Measurements from ENCODE around the gene UBLCP1. TPM values are rescaled to one million over a fixed set of nuclear protein-coding genes. Genes with fewer than 3 reads are reported as not detected.
A peak's percentile ranks its signal among the peaks of the same experiment; 100 is the strongest.

The UBLCP1 gene
- total and polyA plus RNA-seq, 2 donors (not counting 1 experiment from before 2014, with no cell fraction given) = 13.9 to 30.4 TPM

DNA sequence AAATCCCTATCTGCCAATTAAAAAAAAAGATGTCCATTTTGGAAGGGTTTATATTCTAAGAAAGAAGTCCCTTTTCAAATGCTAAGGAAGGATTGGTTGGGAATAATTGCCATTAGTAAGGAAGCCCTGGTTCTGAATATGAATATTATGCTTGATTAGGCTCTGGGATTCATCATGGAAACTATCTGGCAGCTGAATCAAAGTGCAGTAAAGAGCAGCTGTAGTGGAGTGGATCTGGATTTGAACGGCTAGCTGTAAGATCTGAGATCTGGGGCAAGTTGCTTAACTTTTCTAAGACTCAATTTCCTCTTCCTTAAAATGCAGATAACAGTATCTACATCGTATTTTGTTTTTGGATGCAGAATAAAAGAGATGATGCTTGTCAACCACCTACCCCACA lies 56.7 kb downstream of the UBLCP1 start:
- no peak for DNase-seq (ENCODE audit: low read depth in 2 of 2)
- H3K36me3 ChIP-seq (ENCODE audit: control insufficient read depth, insufficient read depth, low read length) = no peaks in the 10 kb centered on the region
- H3K9ac ChIP-seq (ENCODE audit: insufficient read depth, low read length) = no peak overlapping the region
- H3K4me2 ChIP-seq (ENCODE audit: extremely low read depth, insufficient read depth, low read length) = no peak overlapping the region
- H2AFZ ChIP-seq (ENCODE audit: low read length) = no peak overlapping the region
- H3K79me2 ChIP-seq (ENCODE audit: control insufficient read depth, insufficient read depth, low read length) = no peaks in the 10 kb centered on the region
- no peaks in the 10 kb centered on the region for H4K20me1 ChIP-seq (ENCODE audit: control insufficient read depth, extremely low read depth, insufficient read depth, low read length)
- no peak overlapping the region for H3K27ac ChIP-seq (ENCODE audit: insufficient read depth, low read length)
- no peaks in the 10 kb centered on the region for H3K9me3 ChIP-seq (ENCODE audit: control insufficient read depth, insufficient read depth, low read depth, low read length)
- peaks cover 4% of the 10 kb centered on the region for H3K4me1 ChIP-seq (ENCODE audit: control insufficient read depth, extremely low read depth, insufficient read depth, low read length)
- no peaks in the 10 kb centered on the region for H3K27me3 ChIP-seq (ENCODE audit: control insufficient read depth, insufficient read depth, low read length)
- TF ChIP-seq, protein P1, sequence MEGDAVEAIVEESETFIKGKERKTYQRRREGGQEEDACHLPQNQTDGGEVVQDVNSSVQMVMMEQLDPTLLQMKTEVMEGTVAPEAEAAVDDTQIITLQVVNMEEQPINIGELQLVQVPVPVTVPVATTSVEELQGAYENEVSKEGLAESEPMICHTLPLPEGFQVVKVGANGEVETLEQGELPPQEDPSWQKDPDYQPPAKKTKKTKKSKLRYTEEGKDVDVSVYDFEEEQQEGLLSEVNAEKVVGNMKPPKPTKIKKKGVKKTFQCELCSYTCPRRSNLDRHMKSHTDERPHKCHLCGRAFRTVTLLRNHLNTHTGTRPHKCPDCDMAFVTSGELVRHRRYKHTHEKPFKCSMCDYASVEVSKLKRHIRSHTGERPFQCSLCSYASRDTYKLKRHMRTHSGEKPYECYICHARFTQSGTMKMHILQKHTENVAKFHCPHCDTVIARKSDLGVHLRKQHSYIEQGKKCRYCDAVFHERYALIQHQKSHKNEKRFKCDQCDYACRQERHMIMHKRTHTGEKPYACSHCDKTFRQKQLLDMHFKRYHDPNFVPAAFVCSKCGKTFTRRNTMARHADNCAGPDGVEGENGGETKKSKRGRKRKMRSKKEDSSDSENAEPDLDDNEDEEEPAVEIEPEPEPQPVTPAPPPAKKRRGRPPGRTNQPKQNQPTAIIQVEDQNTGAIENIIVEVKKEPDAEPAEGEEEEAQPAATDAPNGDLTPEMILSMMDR (conservative IDR thresholded peaks at IDR 0.05 in 1 of 2, IDR thresholded peaks at IDR 0.05 in 1 of 2; ENCODE audit: low read depth in 1 of 2, low read length in 2 of 2) = no peak
- no peak for TF ChIP-seq EZH2 (IDR thresholded peaks at IDR 0.05; ENCODE audit: low read length, missing control alignments)
- no peak overlapping the region for H3K4me3 ChIP-seq (replicated peaks in 1 of 4; ENCODE audit: control extremely low read depth in 1 of 4, insufficient read depth in 1 of 4, low read depth in 3 of 4, low read length in 4 of 4)

DNA sequence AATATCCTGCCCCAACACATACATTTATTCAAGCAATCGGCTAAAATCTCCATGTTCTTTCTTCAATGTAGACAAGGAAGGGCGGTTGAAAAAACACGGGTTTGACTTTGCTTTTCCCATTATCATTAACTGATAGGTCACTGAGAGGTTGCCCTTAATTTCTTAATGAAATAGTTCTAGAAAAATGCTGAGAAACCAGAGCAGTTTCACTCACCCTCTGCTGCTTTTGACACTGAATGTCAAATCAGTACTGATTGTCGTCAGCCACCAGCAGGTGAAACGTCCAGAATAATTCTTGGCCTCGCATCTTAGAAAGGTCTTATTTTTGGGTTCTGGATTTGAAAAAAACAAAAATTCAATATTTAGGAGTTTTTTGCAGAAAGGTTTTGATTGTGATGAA lies 59.1 kb downstream of the UBLCP1 start:
- no peak for DNase-seq (ENCODE audit: low read depth in 2 of 2)

DNA sequence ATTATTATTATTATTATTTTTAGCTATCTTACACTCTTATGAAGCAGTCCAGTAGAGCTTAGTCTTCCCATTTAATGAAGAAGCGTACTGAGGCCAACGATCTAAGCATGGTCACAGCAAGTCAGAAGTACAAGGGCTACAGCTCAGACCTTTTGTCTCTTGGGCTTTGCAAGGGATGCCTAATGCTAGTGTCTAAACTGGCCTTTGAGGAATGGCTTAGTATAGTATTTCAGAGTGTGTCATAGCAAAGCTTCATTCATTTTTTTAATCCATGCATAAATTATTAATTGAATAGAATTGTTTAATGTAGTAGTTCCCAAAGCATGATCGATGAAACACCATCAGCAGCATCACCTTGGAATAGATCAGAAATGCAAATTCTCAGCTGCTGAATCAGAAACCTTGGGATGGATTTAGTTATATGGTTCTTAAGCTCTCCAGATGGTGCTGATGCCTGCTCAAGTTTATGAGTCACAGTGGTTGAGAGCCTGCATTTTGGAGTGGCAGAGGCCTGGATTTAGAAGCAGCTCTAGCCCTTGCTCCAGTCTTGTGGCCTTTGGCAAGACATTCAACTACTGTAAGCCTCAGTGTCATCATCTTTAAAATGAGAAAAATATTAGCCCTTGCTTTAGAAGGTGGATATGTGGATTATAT lies 61.1 kb downstream of the UBLCP1 start:
- H3K4me3 ChIP-seq (replicated peaks in 1 of 4; ENCODE audit: control extremely low read depth in 1 of 4, insufficient read depth in 1 of 4, low read depth in 3 of 4, low read length in 4 of 4) = no peak overlapping the region
- no peak overlapping the region for H3K9ac ChIP-seq (ENCODE audit: insufficient read depth, low read length)
- H3K27ac ChIP-seq (ENCODE audit: insufficient read depth, low read length) = no peak overlapping the region
- no peak overlapping the region for H2AFZ ChIP-seq (ENCODE audit: low read length)
- no peaks in the 10 kb centered on the region for H3K36me3 ChIP-seq (ENCODE audit: control insufficient read depth, insufficient read depth, low read length)
- H4K20me1 ChIP-seq (ENCODE audit: control insufficient read depth, extremely low read depth, insufficient read depth, low read length) = no peaks in the 10 kb centered on the region
- peak; percentile 74 to 95 for DNase-seq (ENCODE audit: low read depth in 2 of 2)
- no peak overlapping the region for H3K4me2 ChIP-seq (ENCODE audit: extremely low read depth, insufficient read depth, low read length)
- H3K9me3 ChIP-seq (ENCODE audit: control insufficient read depth, insufficient read depth, low read depth, low read length) = no peaks in the 10 kb centered on the region
- no peaks in the 10 kb centered on the region for H3K79me2 ChIP-seq (ENCODE audit: control insufficient read depth, insufficient read depth, low read length)
- TF ChIP-seq, protein P1 (conservative IDR thresholded peaks at IDR 0.05 in 1 of 2, IDR thresholded peaks at IDR 0.05 in 1 of 2; ENCODE audit: low read depth in 1 of 2, low read length in 2 of 2) = no peak
- no peak for TF ChIP-seq EZH2 (IDR thresholded peaks at IDR 0.05; ENCODE audit: low read length, missing control alignments)
- peaks cover 5% of the 10 kb centered on the region for H3K4me1 ChIP-seq (ENCODE audit: control insufficient read depth, extremely low read depth, insufficient read depth, low read length)
- H3K27me3 ChIP-seq (ENCODE audit: control insufficient read depth, insufficient read depth, low read length) = no peaks in the 10 kb centered on the region

More for the DNA sequence above, 59.1 kb downstream of the UBLCP1 start:
- Histone ChIP-seq H3K9ac (ENCODE audit: insufficient read depth, low read length) (no peak overlapping the region), H3K4me2 (ENCODE audit: extremely low read depth, insufficient read depth, low read length) (no peak overlapping the region), H3K4me1 (ENCODE audit: control insufficient read depth, extremely low read depth, insufficient read depth, low read length) (peaks cover 5% of the 10 kb centered on the region), H2AFZ (ENCODE audit: low read length) (no peak overlapping the region), H3K4me3 (replicated peaks in 1 of 4; ENCODE audit: control extremely low read depth in 1 of 4, insufficient read depth in 1 of 4, low read depth in 3 of 4, low read length in 4 of 4) (no peak overlapping the region), H3K9me3 (ENCODE audit: control insufficient read depth, insufficient read depth, low read depth, low read length) (no peaks in the 10 kb centered on the region), H3K79me2 (ENCODE audit: control insufficient read depth, insufficient read depth, low read length) (no peaks in the 10 kb centered on the region), H3K36me3 (ENCODE audit: control insufficient read depth, insufficient read depth, low read length) (no peaks in the 10 kb centered on the region), H3K27ac (ENCODE audit: insufficient read depth, low read length) (no peak overlapping the region), H3K27me3 (ENCODE audit: control insufficient read depth, insufficient read depth, low read length) (no peaks in the 10 kb centered on the region), H4K20me1 (ENCODE audit: control insufficient read depth, extremely low read depth, insufficient read depth, low read length) (no peaks in the 10 kb centered on the region)
- TF ChIP-seq, protein P1 (conservative IDR thresholded peaks at IDR 0.05 in 1 of 2, IDR thresholded peaks at IDR 0.05 in 1 of 2; ENCODE audit: low read depth in 1 of 2, low read length in 2 of 2) = no peak
- TF ChIP-seq EZH2 (IDR thresholded peaks at IDR 0.05; ENCODE audit: low read length, missing control alignments) = no peak

Data from fibroblast of lung (primary cell).